Stimulated activated naive CD8-positive, alpha-beta T cell treated with anti-CD3 and anti-CD28 coated beads, Interleukin-15, Interleukin-2, amounts not matched to agents 100 ng/mL and 50 ng/mL, for 24 hours (primary cell): Measurements from ENCODE around the gene CTNND2.

Experiments used
- H3K27ac Mint-ChIP-seq: one replicate; pipeline ENCODE4 v1.8.0; 2021; ENCODE audit warnings: mild to moderate bottlenecking, mixed read lengths
- H3K27me3 Mint-ChIP-seq: one replicate; pipeline ENCODE4 v1.8.0; 2021; ENCODE audit warnings: mixed read lengths
- H3K36me3 Mint-ChIP-seq: one replicate; pipeline ENCODE4 v1.8.0; 2021; ENCODE audit warnings: low read depth, mixed read lengths
- H3K4me1 Mint-ChIP-seq: one replicate; pipeline ENCODE4 v1.8.0; 2021; ENCODE audit warnings: low read depth, mixed read lengths
- H3K4me3 Mint-ChIP-seq: one replicate; pipeline ENCODE4 v1.8.0; 2021; ENCODE audit warnings: mild to moderate bottlenecking, mixed read lengths
- H3K9me3 Mint-ChIP-seq: one replicate; pipeline ENCODE4 v1.8.0; 2021; ENCODE audit warnings: mixed read lengths

Gene CTNND2

GRCh38 chr5:11214864-11215644, 689.2 kb downstream of the CTNND2 start:
- H3K4me1 Mint-ChIP-seq = no peaks in the 10 kb centered on the region
- no peak overlapping the region for H3K27ac Mint-ChIP-seq
- H3K27me3 Mint-ChIP-seq = no peaks in the 10 kb centered on the region
- H3K4me3 Mint-ChIP-seq = no peak overlapping the region
- no peaks in the 10 kb centered on the region for H3K9me3 Mint-ChIP-seq
- H3K36me3 Mint-ChIP-seq = no peaks in the 10 kb centered on the region

GRCh38 chr5:11212706-11213105, 691.5 kb downstream of the CTNND2 start:
- no peaks in the 10 kb centered on the region for H3K9me3 Mint-ChIP-seq
- H3K27ac Mint-ChIP-seq = no peak overlapping the region
- no peaks in the 10 kb centered on the region for H3K36me3 Mint-ChIP-seq
- no peaks in the 10 kb centered on the region for H3K4me1 Mint-ChIP-seq
- no peak overlapping the region for H3K4me3 Mint-ChIP-seq
- no peaks in the 10 kb centered on the region for H3K27me3 Mint-ChIP-seq

GRCh38 chr5:11197726-11198125, 706.5 kb downstream of the CTNND2 start:
- H3K27me3 Mint-ChIP-seq = peaks cover 4% of the 10 kb centered on the region
- no peak overlapping the region for H3K27ac Mint-ChIP-seq
- no peaks in the 10 kb centered on the region for H3K4me1 Mint-ChIP-seq
- no peaks in the 10 kb centered on the region for H3K36me3 Mint-ChIP-seq
- H3K9me3 Mint-ChIP-seq = no peaks in the 10 kb centered on the region
- no peak overlapping the region for H3K4me3 Mint-ChIP-seq

GRCh38 chr5:11191673-11192072, 712.6 kb downstream of the CTNND2 start:
- no peaks in the 10 kb centered on the region for H3K36me3 Mint-ChIP-seq

GRCh38 chr5:11182441-11183080, 721.7 kb downstream of the CTNND2 start:
- no peak overlapping the region for H3K4me3 Mint-ChIP-seq
- H3K36me3 Mint-ChIP-seq = no peaks in the 10 kb centered on the region
- H3K4me1 Mint-ChIP-seq = peaks cover 13% of the 10 kb centered on the region
- H3K27me3 Mint-ChIP-seq = no peaks in the 10 kb centered on the region
- H3K27ac Mint-ChIP-seq = no peak overlapping the region
- no peaks in the 10 kb centered on the region for H3K9me3 Mint-ChIP-seq

More at GRCh38 chr5:11191673-11192072, 712.6 kb downstream of the CTNND2 start:
- no peaks in the 10 kb centered on the region for H3K9me3 Mint-ChIP-seq
- H3K27me3 Mint-ChIP-seq = peaks cover 5% of the 10 kb centered on the region
- no peak overlapping the region for H3K4me3 Mint-ChIP-seq
- H3K4me1 Mint-ChIP-seq = no peaks in the 10 kb centered on the region
- H3K27ac Mint-ChIP-seq = no peak overlapping the region

GRCh38 chr5:11181940-11182339, 722.3 kb downstream of the CTNND2 start:
- Mint-ChIP-seq H3K4me3 (no peak overlapping the region), H3K27ac (no peak overlapping the region), H3K9me3 (no peaks in the 10 kb centered on the region), H3K4me1 (peaks cover 13% of the 10 kb centered on the region), H3K36me3 (no peaks in the 10 kb centered on the region), H3K27me3 (no peaks in the 10 kb centered on the region)

GRCh38 chr5:11180890-11181289, 723.4 kb downstream of the CTNND2 start:
- no peak overlapping the region for H3K27ac Mint-ChIP-seq
- H3K36me3 Mint-ChIP-seq = no peaks in the 10 kb centered on the region
- H3K4me3 Mint-ChIP-seq = no peak overlapping the region

GRCh38 chr5:11177999-11178711, 726.1 kb downstream of the CTNND2 start:
- Mint-ChIP-seq H3K4me1 (peaks cover 13% of the 10 kb centered on the region), H3K9me3 (no peaks in the 10 kb centered on the region), H3K36me3 (no peaks in the 10 kb centered on the region), H3K27ac (peak overlapping the region; percentile 66), H3K27me3 (peaks cover 9% of the 10 kb centered on the region), H3K4me3 (no peak overlapping the region)

More at GRCh38 chr5:11180890-11181289, 723.4 kb downstream of the CTNND2 start:
- Mint-ChIP-seq H3K9me3 (no peaks in the 10 kb centered on the region), H3K4me1 (peaks cover 13% of the 10 kb centered on the region), H3K27me3 (no peaks in the 10 kb centered on the region)

- peaks cover 17% of the 10 kb centered on the region for H3K4me1 Mint-ChIP-seq
- H3K27ac Mint-ChIP-seq = no peak overlapping the region
- no peaks in the 10 kb centered on the region for H3K36me3 Mint-ChIP-seq
- no peaks in the 10 kb centered on the region for H3K9me3 Mint-ChIP-seq
- H3K27me3 Mint-ChIP-seq = peaks cover 18% of the 10 kb centered on the region
- no peak overlapping the region for H3K4me3 Mint-ChIP-seq
Measured at GRCh38 chr5:11174591-11174990, 729.7 kb downstream of the CTNND2 start.

GRCh38 chr5:11172484-11172883, 731.8 kb downstream of the CTNND2 start:
- Mint-ChIP-seq H3K27me3 (peaks cover 18% of the 10 kb centered on the region), H3K27ac (no peak overlapping the region), H3K4me1 (peaks cover 4% of the 10 kb centered on the region), H3K36me3 (no peaks in the 10 kb centered on the region), H3K9me3 (no peaks in the 10 kb centered on the region), H3K4me3 (no peak overlapping the region)

GRCh38 chr5:11171236-11171635, 733.0 kb downstream of the CTNND2 start:
- no peaks in the 10 kb centered on the region for H3K9me3 Mint-ChIP-seq
- H3K4me3 Mint-ChIP-seq = no peak overlapping the region
- no peaks in the 10 kb centered on the region for H3K36me3 Mint-ChIP-seq
- no peak overlapping the region for H3K27ac Mint-ChIP-seq
- peaks cover 4% of the 10 kb centered on the region for H3K4me1 Mint-ChIP-seq
- peaks cover 18% of the 10 kb centered on the region for H3K27me3 Mint-ChIP-seq

- H3K27ac Mint-ChIP-seq = no peak overlapping the region
- no peaks in the 10 kb centered on the region for H3K36me3 Mint-ChIP-seq
- H3K4me1 Mint-ChIP-seq = no peaks in the 10 kb centered on the region
- H3K27me3 Mint-ChIP-seq = peaks cover 19% of the 10 kb centered on the region
- H3K9me3 Mint-ChIP-seq = no peaks in the 10 kb centered on the region
- H3K4me3 Mint-ChIP-seq = no peak overlapping the region
Measured at GRCh38 chr5:11166923-11167322, 737.3 kb downstream of the CTNND2 start.

GRCh38 chr5:11164531-11165294, 739.5 kb downstream of the CTNND2 start:
- no peak overlapping the region for H3K4me3 Mint-ChIP-seq
- H3K4me1 Mint-ChIP-seq = no peaks in the 10 kb centered on the region
- H3K27ac Mint-ChIP-seq = no peak overlapping the region
- H3K36me3 Mint-ChIP-seq = no peaks in the 10 kb centered on the region
- H3K9me3 Mint-ChIP-seq = no peaks in the 10 kb centered on the region
- peaks cover 10% of the 10 kb centered on the region for H3K27me3 Mint-ChIP-seq

- H3K27ac Mint-ChIP-seq = no peak overlapping the region
- H3K36me3 Mint-ChIP-seq = no peaks in the 10 kb centered on the region
- H3K9me3 Mint-ChIP-seq = no peaks in the 10 kb centered on the region
- H3K4me1 Mint-ChIP-seq = no peaks in the 10 kb centered on the region
- H3K4me3 Mint-ChIP-seq = no peak overlapping the region
- H3K27me3 Mint-ChIP-seq = peaks cover 6% of the 10 kb centered on the region
Measured at GRCh38 chr5:11157132-11157531, 747.1 kb downstream of the CTNND2 start.
